Measurements from ENCODE around the gene NCKAP1.

The NCKAP1 gene

GRCh38 chr2:182890773-182891378 is 147.4 kb downstream of the NCKAP1 start:
- H3K9me3 ChIP-seq (ENCODE audit: severe bottlenecking), result no peaks in the 10 kb centered on the region
- no peak for DNase-seq (ENCODE audit: low spot score)
- H3K27me3 ChIP-seq (ENCODE audit: insufficient read depth, poor library complexity, severe bottlenecking), result no peaks in the 10 kb centered on the region
- no peak for TF ChIP-seq CTCF (IDR thresholded peaks at IDR 0.05; ENCODE audit: poor library complexity, severe bottlenecking)
- no peak for ATAC-seq (ENCODE audit: low read depth)
- no peaks in the 10 kb centered on the region for H3K36me3 ChIP-seq (ENCODE audit: low read depth)
- H3K4me1 ChIP-seq (ENCODE audit: insufficient read depth, poor library complexity, severe bottlenecking), result no peaks in the 10 kb centered on the region
- H3K27ac ChIP-seq (ENCODE audit: poor library complexity, severe bottlenecking), result no peak overlapping the region
- H3K4me3 ChIP-seq (ENCODE audit: severe bottlenecking), result no peak overlapping the region

GRCh38 chr2:182890305-182890704 is 148.0 kb downstream of the NCKAP1 start:
- Histone ChIP-seq H3K4me1 (ENCODE audit: insufficient read depth, poor library complexity, severe bottlenecking) (no peaks in the 10 kb centered on the region), H3K9me3 (ENCODE audit: severe bottlenecking) (no peaks in the 10 kb centered on the region), H3K36me3 (ENCODE audit: low read depth) (no peaks in the 10 kb centered on the region), H3K4me3 (ENCODE audit: severe bottlenecking) (no peak overlapping the region), H3K27me3 (ENCODE audit: insufficient read depth, poor library complexity, severe bottlenecking) (no peaks in the 10 kb centered on the region), H3K27ac (ENCODE audit: poor library complexity, severe bottlenecking) (no peak overlapping the region)
- TF ChIP-seq CTCF (IDR thresholded peaks at IDR 0.05; ENCODE audit: poor library complexity, severe bottlenecking), result no peak
- DNase-seq (ENCODE audit: low spot score) (no peak), ATAC-seq (ENCODE audit: low read depth) (no peak)

- DNase-seq (ENCODE audit: low spot score), result no peak
- TF ChIP-seq CTCF (IDR thresholded peaks at IDR 0.05; ENCODE audit: poor library complexity, severe bottlenecking), result no peak
- Histone ChIP-seq H3K4me1 (ENCODE audit: insufficient read depth, poor library complexity, severe bottlenecking) (no peaks in the 10 kb centered on the region), H3K9me3 (ENCODE audit: severe bottlenecking) (no peaks in the 10 kb centered on the region), H3K27me3 (ENCODE audit: insufficient read depth, poor library complexity, severe bottlenecking) (no peaks in the 10 kb centered on the region), H3K4me3 (ENCODE audit: severe bottlenecking) (no peak overlapping the region), H3K27ac (ENCODE audit: poor library complexity, severe bottlenecking) (no peak overlapping the region), H3K36me3 (ENCODE audit: low read depth) (no peaks in the 10 kb centered on the region)
- no peak for ATAC-seq (ENCODE audit: low read depth)
Measured at GRCh38 chr2:182887753-182888415, 150.4 kb downstream of the NCKAP1 start.

GRCh38 chr2:182887093-182887492 is 151.2 kb downstream of the NCKAP1 start:
- H3K4me3 ChIP-seq (ENCODE audit: severe bottlenecking), result no peak overlapping the region
- DNase-seq (ENCODE audit: low spot score) (no peak), ATAC-seq (ENCODE audit: low read depth) (no peak)
- no peaks in the 10 kb centered on the region for H3K27me3 ChIP-seq (ENCODE audit: insufficient read depth, poor library complexity, severe bottlenecking)
- no peaks in the 10 kb centered on the region for H3K4me1 ChIP-seq (ENCODE audit: insufficient read depth, poor library complexity, severe bottlenecking)
- H3K9me3 ChIP-seq (ENCODE audit: severe bottlenecking), result no peaks in the 10 kb centered on the region
- no peak for TF ChIP-seq CTCF (IDR thresholded peaks at IDR 0.05; ENCODE audit: poor library complexity, severe bottlenecking)
- no peak overlapping the region for H3K27ac ChIP-seq (ENCODE audit: poor library complexity, severe bottlenecking)
- H3K36me3 ChIP-seq (ENCODE audit: low read depth), result no peaks in the 10 kb centered on the region

- no peaks in the 10 kb centered on the region for H3K27me3 ChIP-seq (ENCODE audit: insufficient read depth, poor library complexity, severe bottlenecking)
- no peaks in the 10 kb centered on the region for H3K9me3 ChIP-seq (ENCODE audit: severe bottlenecking)
- no peaks in the 10 kb centered on the region for H3K36me3 ChIP-seq (ENCODE audit: low read depth)
- no peak overlapping the region for H3K27ac ChIP-seq (ENCODE audit: poor library complexity, severe bottlenecking)
- DNase-seq (ENCODE audit: low spot score) (no peak), ATAC-seq (ENCODE audit: low read depth) (no peak)
- TF ChIP-seq CTCF (IDR thresholded peaks at IDR 0.05; ENCODE audit: poor library complexity, severe bottlenecking), result no peak
- no peaks in the 10 kb centered on the region for H3K4me1 ChIP-seq (ENCODE audit: insufficient read depth, poor library complexity, severe bottlenecking)
- H3K4me3 ChIP-seq (ENCODE audit: severe bottlenecking), result no peak overlapping the region
Measured at GRCh38 chr2:182885771-182886170, 152.5 kb downstream of the NCKAP1 start.

All from RWPE2 (cell line).